Neutrophil (primary cell): ENCODE measurements around the gene ARIH2.

Experiments
- H3K27ac ChIP-seq: fragments of 200-600 bp; sonication (generic); 2 replicates; pipeline ENCODE4 v1.5.1; 2016; ENCODE audit warnings: mild to moderate bottlenecking, moderate library complexity
- H3K27me3 ChIP-seq: fragments of 200-600 bp; sonication (generic); 2 replicates; pipeline ENCODE4 v1.6.0; 2016; ENCODE audit warnings: mild to moderate bottlenecking
- H3K36me3 ChIP-seq: fragments of 200-600 bp; sonication (generic); 2 replicates; pipeline ENCODE4 v1.5.1; 2017
- H3K4me1 ChIP-seq, 2 experiments: fragments of 200-600 bp in 1 of 2; sonication (generic) in 1 of 2; 1 replicate in 1 of 2; 2 replicates in 1 of 2; pipeline versions ENCODE4 v1.5.1 to v1.6.1; 2013 to 2016; ENCODE audit warnings: low read depth in 1 of 2, low read length in 1 of 2, mild to moderate bottlenecking in 1 of 2, moderate library complexity in 1 of 2; ENCODE audit not compliant: control insufficient read depth in 1 of 2, insufficient read depth in 1 of 2
- H3K4me3 ChIP-seq, 2 experiments: fragments of 200-600 bp in 1 of 2; sonication (generic) in 1 of 2; 1 replicate in 1 of 2; 2 replicates in 1 of 2; pipeline ENCODE4 v1.5.1; 2013 to 2016; ENCODE audit warnings: low read depth in 1 of 2, low read length in 1 of 2, mild to moderate bottlenecking in 1 of 2, moderate library complexity in 1 of 2
- H3K9me3 ChIP-seq: fragments of 200-600 bp; sonication (generic); 2 replicates; pipeline ENCODE4 v1.5.1; 2016
- CTCF ChIP-seq: fragments of 200-600 bp; sonication (generic); IDR thresholded peaks from 2 replicates; pipeline ENCODE4 v1.5.1; 2016; ENCODE audit warnings: antibody characterized with exemption

Gene ARIH2

DNA sequence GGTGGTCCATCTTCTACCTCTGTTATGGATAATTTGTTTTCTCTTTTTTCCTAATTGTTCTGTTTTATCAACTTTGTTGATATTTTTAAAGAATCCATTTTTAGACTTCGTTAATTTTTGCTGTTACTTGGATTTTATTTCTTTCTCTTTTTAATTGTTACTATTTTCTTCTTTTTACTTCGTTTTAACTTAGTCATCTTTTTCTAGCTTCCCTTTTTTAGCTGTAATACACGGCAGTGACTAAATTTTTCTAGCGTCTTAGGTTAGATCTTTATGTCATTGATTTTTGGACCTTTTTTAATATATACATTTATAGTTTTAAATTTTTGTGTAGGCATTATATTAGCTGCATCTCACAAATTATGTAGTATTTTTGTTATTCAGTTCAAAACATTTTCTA lies 33.1 kb downstream of the ARIH2 start:
- Histone ChIP-seq H3K9me3 (no peaks in the 10 kb centered on the region), H3K4me3 (no peak overlapping the region), H3K4me1 (no peaks in the 10 kb centered on the region), H3K27me3 (no peaks in the 10 kb centered on the region), H3K27ac (no peak overlapping the region), H3K36me3 (peaks cover 13% of the 10 kb centered on the region)
- TF ChIP-seq CTCF = no peak

DNA sequence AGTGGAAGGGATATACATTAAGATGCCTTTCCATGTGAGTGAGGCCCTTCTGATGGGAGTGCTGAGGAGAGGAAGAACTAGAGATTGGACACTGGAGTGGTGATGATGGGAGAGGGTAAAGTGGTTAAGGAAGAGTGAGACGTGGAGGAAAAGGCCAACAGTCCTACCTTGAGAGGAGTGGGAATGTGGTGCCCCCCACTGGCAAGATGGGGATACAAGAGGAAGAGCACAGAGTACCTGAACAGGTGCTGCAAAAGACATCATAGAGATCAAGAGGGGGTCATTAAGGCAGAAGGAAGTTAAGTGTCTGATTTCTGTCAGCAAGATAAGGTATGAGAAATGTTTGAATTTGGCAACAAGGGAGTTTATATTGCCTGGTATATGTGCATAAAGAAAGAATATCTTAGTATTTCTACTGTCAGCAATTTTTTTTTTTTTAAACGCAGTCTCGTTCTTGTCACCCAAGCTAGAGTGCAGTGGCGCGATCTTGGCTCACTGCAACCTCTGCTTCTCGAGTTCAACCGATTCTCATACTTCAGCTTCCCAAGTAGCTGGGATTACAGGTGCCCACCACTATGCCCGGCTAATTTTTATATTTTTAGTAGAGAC lies 34.0 kb downstream of the ARIH2 start:
- Histone ChIP-seq H3K4me1 (no peaks in the 10 kb centered on the region), H3K36me3 (peaks cover 21% of the 10 kb centered on the region), H3K27me3 (no peaks in the 10 kb centered on the region), H3K27ac (no peak overlapping the region), H3K4me3 (no peak overlapping the region), H3K9me3 (no peaks in the 10 kb centered on the region)
- TF ChIP-seq CTCF = peak; percentile 19

DNA sequence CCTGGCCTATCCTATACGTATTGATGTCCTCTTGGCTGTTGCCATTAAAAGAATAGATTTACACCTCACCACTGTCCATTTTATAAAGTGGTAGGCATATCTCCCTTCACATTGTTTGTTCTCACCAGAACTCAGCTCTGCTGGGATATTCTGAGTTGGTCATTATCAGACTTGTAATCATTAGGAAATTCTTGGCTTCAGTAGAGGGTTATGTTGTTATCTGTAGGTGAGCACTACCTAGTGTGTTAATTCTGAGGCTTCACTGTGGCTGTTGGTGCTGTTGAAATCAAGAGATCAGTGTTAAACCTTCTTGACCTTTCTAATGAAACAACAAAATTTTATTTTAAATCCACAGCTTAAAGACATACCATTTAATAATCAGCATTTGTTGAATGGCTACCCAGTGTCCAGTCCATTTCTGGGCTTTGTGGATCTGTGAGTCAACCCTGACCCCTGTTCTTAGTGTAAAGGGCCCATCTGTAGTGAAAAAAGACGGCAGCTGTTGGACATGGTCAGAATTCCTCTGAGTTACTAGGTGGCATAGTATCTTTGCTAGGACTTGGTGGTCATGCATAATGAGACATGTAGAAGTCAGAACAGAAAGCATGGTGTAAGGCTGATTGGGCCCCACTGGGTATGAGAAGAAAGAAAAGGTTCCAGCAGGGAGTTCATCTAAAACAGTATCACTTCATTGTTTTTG lies 38.5 kb downstream of the ARIH2 start:
- Histone ChIP-seq H3K4me1 (no peaks in the 10 kb centered on the region), H3K36me3 (peaks cover 37% of the 10 kb centered on the region), H3K9me3 (no peaks in the 10 kb centered on the region), H3K27ac (no peak overlapping the region), H3K27me3 (no peaks in the 10 kb centered on the region), H3K4me3 (no peak overlapping the region)
- no peak for TF ChIP-seq CTCF

- H3K4me3 ChIP-seq = no peak overlapping the region
- TF ChIP-seq CTCF = no peak
- peaks cover 49% of the 10 kb centered on the region for H3K36me3 ChIP-seq
- H3K27ac ChIP-seq = no peak overlapping the region
- no peaks in the 10 kb centered on the region for H3K27me3 ChIP-seq
- H3K9me3 ChIP-seq = no peaks in the 10 kb centered on the region
- no peaks in the 10 kb centered on the region for H3K4me1 ChIP-seq
Observed at GRCh38 chr3:48960841-48961413, 42.3 kb downstream of the ARIH2 start.

GRCh38 chr3:48962340-48962739 lies 43.7 kb downstream of the ARIH2 start:
- Histone ChIP-seq H3K4me1 (no peaks in the 10 kb centered on the region), H3K27ac (no peak overlapping the region), H3K36me3 (peaks cover 57% of the 10 kb centered on the region), H3K9me3 (no peaks in the 10 kb centered on the region), H3K4me3 (no peak overlapping the region), H3K27me3 (no peaks in the 10 kb centered on the region)
- no peak for TF ChIP-seq CTCF
